MCF 10A (cell line): Measurements from ENCODE around the gene MVD. TPM values are rescaled to one million over a fixed set of nuclear protein-coding genes. Genes with fewer than 3 reads are reported as not detected.
A peak's percentile ranks its signal among the peaks of the same experiment; 100 is the strongest.

Experiments
- BruUV-seq: library from RNA; stranded (reverse); fragments of 400-500 nt; replicated peaks from 2 replicates; lab custom pipeline; 2021; lab: Mats Ljungman, UMichigan
- CTCF ChIA-PET: fragments of 300-600 bp; sonication (Branson Sonifier 250); formaldehyde crosslinking; extraction: SDS; loops from one replicate; lab custom pipeline; 2021; ENCODE audit warnings: antibody characterized with exemption, inconsistent platforms; lab: Yijun Ruan, JAX
- POLR2A ChIA-PET: fragments of 300-600, 350-650 bp; sonication (Branson Sonifier 250); formaldehyde crosslinking; extraction: SDS; loops from one replicate; lab custom pipeline; 2020; ENCODE audit warnings: antibody characterized with exemption, inconsistent platforms; lab: Yijun Ruan, JAX
- DNase-seq: peaks from one replicate; pipeline ENCODE4 v3.0.0-alpha.2; 2018; ENCODE audit not compliant: unreplicated experiment
- H3K27ac Mint-ChIP-seq: one replicate; pipeline ENCODE4 v1.8.0; 2022; ENCODE audit warnings: mild to moderate bottlenecking, low read depth, mixed read lengths; ENCODE audit not compliant: unreplicated experiment
- H3K27me3 Mint-ChIP-seq: one replicate; pipeline ENCODE4 v1.8.0; 2022; ENCODE audit warnings: mixed read lengths; ENCODE audit not compliant: insufficient read depth, unreplicated experiment
- H3K36me3 Mint-ChIP-seq: one replicate; pipeline ENCODE4 v1.8.0; 2022; ENCODE audit warnings: mild to moderate bottlenecking, moderate library complexity, mixed read lengths; ENCODE audit not compliant: insufficient read depth, unreplicated experiment
- H3K4me1 Mint-ChIP-seq: one replicate; pipeline ENCODE4 v1.8.0; 2022; ENCODE audit warnings: mixed read lengths; ENCODE audit not compliant: insufficient read depth, unreplicated experiment
- H3K4me3 Mint-ChIP-seq: one replicate; pipeline ENCODE4 v1.8.0; 2022; ENCODE audit warnings: mild to moderate bottlenecking, moderate library complexity, mixed read lengths; ENCODE audit not compliant: unreplicated experiment
- H3K9me3 Mint-ChIP-seq: one replicate; pipeline ENCODE4 v1.8.0; 2022; ENCODE audit warnings: mixed read lengths; ENCODE audit not compliant: unreplicated experiment
- CTCF ChIP-seq: fragments of 200-600 bp; IDR thresholded peaks from one replicate; pipeline ENCODE4 v1.8.0; 2022; ENCODE audit warnings: antibody characterized with exemption, mild to moderate bottlenecking; ENCODE audit not compliant: unreplicated experiment
- intact Hi-C: fragments of 100-400 bp; cut with micrococcal nuclease; formaldehyde crosslinking; loops from 2 replicates; pipeline ENCODE4 v1.14.1; 2022
- total RNA-seq: library from RNA; stranded (reverse); gene quantifications from 2 replicates; pipeline ENCODE4 v1.2.3, GENCODE V29; 2022

The MVD gene
- total RNA-seq, 1 experiment from 2014 or later = 32.4 TPM

- H3K27me3 Mint-ChIP-seq = no peaks in the 10 kb centered on the region
- peaks cover 5% of the 10 kb centered on the region for H3K36me3 Mint-ChIP-seq
- DNase-seq = no peak
- no peak overlapping the region for H3K4me3 Mint-ChIP-seq
- no peak for TF ChIP-seq CTCF
- no peaks in the 10 kb centered on the region for H3K9me3 Mint-ChIP-seq
- H3K27ac Mint-ChIP-seq = no peak overlapping the region
- H3K4me1 Mint-ChIP-seq = peaks cover 7% of the 10 kb centered on the region
- BruUV-seq = no TSS peak
- POLR2A ChIA-PET = no interaction called here
- intact Hi-C loops = no loop called here
- CTCF ChIA-PET = no interaction called here
Measured at GRCh38 chr16:88710556-88710955, 47.7 kb upstream of the MVD start.

GRCh38 chr16:88706965-88707826 lies 44.3 kb upstream of the MVD start:
- H3K36me3 Mint-ChIP-seq = peaks cover 9% of the 10 kb centered on the region
- peak overlapping the region; percentile 73 for H3K27ac Mint-ChIP-seq
- H3K4me1 Mint-ChIP-seq = peaks cover 14% of the 10 kb centered on the region
- no peak for DNase-seq
- ChIA-PET CTCF (interaction anchor here (1.4 to 1.9 kb wide), 2 partner anchors 30 to 36 kb away, joined by 6 to 8 read pairs; no protein-coding TSS in a partner anchor), POLR2A (interaction anchor here (1.0 to 2.6 kb wide), 9 partner anchors 24 to 150 kb away, joined by 3 to 12 read pairs (median 3); partner anchors contain the start of genes GALNS, MVD, PIEZO1 and TRAPPC2L)
- H3K4me3 Mint-ChIP-seq = peak overlapping the region; percentile 75
- H3K27me3 Mint-ChIP-seq = no peaks in the 10 kb centered on the region
- BruUV-seq = TSS peak; percentile 59
- intact Hi-C loops = no loop called here
- no peak for TF ChIP-seq CTCF
- no peaks in the 10 kb centered on the region for H3K9me3 Mint-ChIP-seq

GRCh38 chr16:88706229-88706964 lies 43.5 kb upstream of the MVD start, which contains the start of the genes CTU2 and RNF166:
Gene CTU2, plus strand, starts transcription at chr16:88706503. Its CDS starts 28 bp downstream, at chr16:88706531.
Gene RNF166, minus strand, starts transcription at chr16:88706408. Its CDS starts 83 bp downstream, at chr16:88706325.
- peak within 1 kb of the TSS; percentile 73 for H3K27ac Mint-ChIP-seq
- no peaks in the 10 kb centered on the region for H3K27me3 Mint-ChIP-seq
- H3K4me1 Mint-ChIP-seq = peaks cover 14% of the 10 kb centered on the region
- intact Hi-C loops = no loop called here
- no TSS peak for BruUV-seq
- peaks cover 9% of the 10 kb centered on the region for H3K36me3 Mint-ChIP-seq
- peak; percentile 79 for DNase-seq
- no peaks in the 10 kb centered on the region for H3K9me3 Mint-ChIP-seq
- no peak for TF ChIP-seq CTCF
- peak within 1 kb of the TSS; percentile 75 for H3K4me3 Mint-ChIP-seq
- ChIA-PET POLR2A (interaction anchor here (1.0 to 2.6 kb wide), 10 partner anchors 10 to 151 kb away, joined by 3 to 12 read pairs (median 3); partner anchors contain the start of genes GALNS, MVD, PIEZO1 and TRAPPC2L), CTCF (interaction anchor here (0.5 to 1.9 kb wide), 3 partner anchors 31 to 466 kb away, joined by 3 to 8 read pairs (median 6); no protein-coding TSS in a partner anchor)
